Astrocyte (in vitro differentiated cells and primary cell): Measurements from ENCODE around the gene TOB1.

Experiments
- CTCF ChIP-seq: IDR thresholded peaks from 2 replicates; pipeline ENCODE4 v1.5.1; 2011; ENCODE audit warnings: low read depth, mild to moderate bottlenecking, inconsistent platforms, low read length, moderate library complexity; ENCODE audit not compliant: insufficient read depth
- EZH2 ChIP-seq: IDR thresholded peaks from 2 replicates; pipeline ENCODE4 v1.6.1; 2012; ENCODE audit warnings: mild to moderate bottlenecking, low read length, inconsistent platforms; ENCODE audit not compliant: insufficient read depth

- no peak for TF ChIP-seq CTCF
- TF ChIP-seq EZH2: no peak
Measured at GRCh38 chr17:50845240-50846147, 20.7 kb downstream of the TOB1 start.
